ENCODE results near the gene THADA. TPM values are rescaled to one million over a fixed set of nuclear protein-coding genes. Genes with fewer than 3 reads are reported as not detected.

Gene THADA
- total RNA-seq, 2 experiments from 2014 or later = 26.2 to 32.2 TPM

GRCh38 chr2:43207553-43208300 lies 388.1 kb downstream of the THADA start:
- Mint-ChIP-seq H3K27ac (no peak overlapping the region), H3K4me1 (peaks cover 42% of the 10 kb centered on the region), H3K9me3 (no peaks in the 10 kb centered on the region), H3K4me3 (no peak overlapping the region), H3K36me3 (ENCODE audit: low read depth) (peaks cover 3% of the 10 kb centered on the region), H3K27me3 (no peaks in the 10 kb centered on the region)
- CTCF ChIA-PET = interaction anchor here (0.6 to 29.8 kb wide), 7 partner anchors 9 to 75 kb away, joined by 3 to 525 read pairs (median 4); no protein-coding TSS in a partner anchor
- no peak for DNase-seq
- POLR2A ChIA-PET = no interaction called here

DNA sequence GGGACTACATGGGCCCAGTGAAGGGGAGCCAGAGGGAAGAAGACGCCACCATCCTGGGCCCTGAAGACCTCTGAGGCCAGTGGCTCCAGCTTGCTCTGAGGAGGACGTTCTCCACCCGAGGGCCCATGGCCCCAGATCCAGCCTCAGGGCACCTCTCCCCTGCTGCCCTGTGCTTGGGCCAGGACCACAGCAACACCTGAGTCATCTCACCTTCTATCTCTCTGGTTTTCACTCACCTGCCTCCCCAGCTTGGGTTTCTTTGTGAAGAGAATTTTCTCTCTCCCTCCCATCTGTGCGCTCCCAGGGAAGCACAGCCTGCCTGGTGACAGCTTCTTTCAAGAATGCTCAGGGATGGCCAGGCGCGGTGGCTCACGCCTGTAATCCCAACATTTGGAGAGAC lies 389.2 kb downstream of the THADA start:
- Mint-ChIP-seq H3K27me3 (no peaks in the 10 kb centered on the region), H3K4me1 (peaks cover 43% of the 10 kb centered on the region), H3K4me3 (no peak overlapping the region), H3K27ac (no peak overlapping the region), H3K36me3 (ENCODE audit: low read depth) (peaks cover 2% of the 10 kb centered on the region), H3K9me3 (no peaks in the 10 kb centered on the region)
- ChIA-PET POLR2A (no interaction called here), CTCF (interaction anchor here (0.6 to 29.8 kb wide), 4 partner anchors 10 to 74 kb away, joined by 4 to 525 read pairs (median 6); no protein-coding TSS in a partner anchor)
- no peak for DNase-seq

GRCh38 chr2:43203373-43203772 lies 392.5 kb downstream of the THADA start:
- no peak overlapping the region for H3K4me3 Mint-ChIP-seq
- no peaks in the 10 kb centered on the region for H3K27me3 Mint-ChIP-seq
- H3K4me1 Mint-ChIP-seq = peaks cover 29% of the 10 kb centered on the region
- ChIA-PET POLR2A (interaction anchor here (0.6 kb wide), 1 partner anchor 15 kb away, joined by 3 read pairs; no protein-coding TSS in a partner anchor), CTCF (interaction anchor here (1.0 to 29.8 kb wide), 7 partner anchors 9 to 71 kb away, joined by 3 to 525 read pairs (median 4); no protein-coding TSS in a partner anchor)
- no peak overlapping the region for H3K27ac Mint-ChIP-seq
- peaks cover 2% of the 10 kb centered on the region for H3K36me3 Mint-ChIP-seq (ENCODE audit: low read depth)
- no peaks in the 10 kb centered on the region for H3K9me3 Mint-ChIP-seq
- no peak for DNase-seq

DNA sequence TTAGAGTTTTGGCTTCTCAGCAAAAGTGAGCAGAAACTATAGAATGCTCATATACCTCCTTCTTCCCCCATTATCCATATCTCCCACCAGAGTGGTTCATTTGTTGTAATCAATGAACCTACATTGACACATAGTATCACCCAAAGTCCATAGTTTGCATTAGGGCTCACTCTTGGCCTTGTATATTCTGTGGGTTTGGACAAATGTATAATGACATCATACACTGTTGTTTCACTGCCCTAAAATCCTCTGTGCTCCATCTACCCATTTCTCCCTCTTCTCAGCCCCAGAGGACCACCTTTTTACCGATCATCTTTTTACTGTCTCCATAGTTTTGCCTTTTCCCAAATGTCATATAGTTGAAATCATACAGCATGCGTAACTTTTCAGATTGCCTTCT lies 393.5 kb downstream of the THADA start:
- ChIA-PET POLR2A (no interaction called here), CTCF (interaction anchor here (0.7 to 29.8 kb wide), 7 partner anchors 8 to 229 kb away, joined by 3 to 525 read pairs (median 4); no protein-coding TSS in a partner anchor)
- H3K9me3 Mint-ChIP-seq = peaks cover 2% of the 10 kb centered on the region
- peaks cover 4% of the 10 kb centered on the region for H3K36me3 Mint-ChIP-seq (ENCODE audit: low read depth)
- no peak overlapping the region for H3K27ac Mint-ChIP-seq
- H3K4me3 Mint-ChIP-seq = no peak overlapping the region
- DNase-seq = no peak
- peaks cover 26% of the 10 kb centered on the region for H3K4me1 Mint-ChIP-seq
- no peaks in the 10 kb centered on the region for H3K27me3 Mint-ChIP-seq

DNA sequence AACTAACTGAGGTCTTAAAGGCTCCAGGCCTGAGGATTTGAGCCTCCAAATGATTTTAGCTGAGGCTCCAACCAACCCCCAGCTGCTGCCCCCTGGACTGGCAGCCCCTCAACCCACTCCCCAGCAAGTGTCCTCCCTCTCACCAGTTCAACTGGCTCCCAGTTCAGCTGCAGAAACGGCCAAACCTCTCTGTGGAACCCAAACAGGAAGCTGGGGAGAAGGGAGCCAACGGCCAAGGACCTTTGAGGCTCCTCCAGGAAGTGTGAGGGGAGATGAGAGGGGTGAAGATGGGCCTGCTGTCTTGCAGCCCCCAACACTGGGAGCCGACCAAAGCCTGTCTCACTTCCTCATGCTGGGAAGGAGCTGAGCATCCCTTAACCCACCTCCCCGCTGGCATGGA lies 394.3 kb downstream of the THADA start:
- no peaks in the 10 kb centered on the region for H3K27me3 Mint-ChIP-seq
- H3K27ac Mint-ChIP-seq = peak overlapping the region; percentile 46
- no peak overlapping the region for H3K4me3 Mint-ChIP-seq
- ChIA-PET CTCF (interaction anchor here (0.8 to 4.3 kb wide), 5 partner anchors 10 to 32 kb away, joined by 3 to 17 read pairs (median 4); no protein-coding TSS in a partner anchor), POLR2A (no interaction called here)
- peaks cover 9% of the 10 kb centered on the region for H3K36me3 Mint-ChIP-seq (ENCODE audit: low read depth)
- DNase-seq = no peak
- peaks cover 34% of the 10 kb centered on the region for H3K4me1 Mint-ChIP-seq
- peaks cover 6% of the 10 kb centered on the region for H3K9me3 Mint-ChIP-seq

DNA sequence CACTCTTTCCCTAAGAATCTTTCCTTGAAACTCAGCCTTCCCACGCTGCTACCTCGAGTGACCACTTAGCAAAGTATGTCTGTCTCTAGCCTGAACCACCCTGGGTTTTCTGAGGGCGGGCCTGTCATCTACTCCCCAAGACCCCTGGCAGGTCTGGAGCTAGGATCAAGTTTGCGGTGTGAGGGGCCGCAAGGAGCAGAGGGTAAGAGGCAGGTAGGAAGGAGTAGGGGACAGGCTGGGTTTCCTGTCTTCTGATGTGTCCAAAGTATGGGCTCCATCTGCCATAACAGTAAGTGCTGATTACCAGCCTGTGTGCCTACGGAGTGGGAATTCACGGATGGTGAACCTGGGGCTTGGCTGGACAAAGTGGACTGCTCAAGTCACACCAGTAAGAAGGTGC lies 394.8 kb downstream of the THADA start:
- Mint-ChIP-seq H3K27ac (peak overlapping the region; percentile 46), H3K9me3 (peaks cover 7% of the 10 kb centered on the region), H3K4me1 (peaks cover 35% of the 10 kb centered on the region), H3K4me3 (no peak overlapping the region), H3K27me3 (no peaks in the 10 kb centered on the region), H3K36me3 (ENCODE audit: low read depth) (peaks cover 10% of the 10 kb centered on the region)
- no peak for DNase-seq
- ChIA-PET POLR2A (no interaction called here), CTCF (interaction anchor here (1.1 to 4.3 kb wide), 4 partner anchors 12 to 24 kb away, joined by 3 to 17 read pairs (median 4); no protein-coding TSS in a partner anchor)

DNA sequence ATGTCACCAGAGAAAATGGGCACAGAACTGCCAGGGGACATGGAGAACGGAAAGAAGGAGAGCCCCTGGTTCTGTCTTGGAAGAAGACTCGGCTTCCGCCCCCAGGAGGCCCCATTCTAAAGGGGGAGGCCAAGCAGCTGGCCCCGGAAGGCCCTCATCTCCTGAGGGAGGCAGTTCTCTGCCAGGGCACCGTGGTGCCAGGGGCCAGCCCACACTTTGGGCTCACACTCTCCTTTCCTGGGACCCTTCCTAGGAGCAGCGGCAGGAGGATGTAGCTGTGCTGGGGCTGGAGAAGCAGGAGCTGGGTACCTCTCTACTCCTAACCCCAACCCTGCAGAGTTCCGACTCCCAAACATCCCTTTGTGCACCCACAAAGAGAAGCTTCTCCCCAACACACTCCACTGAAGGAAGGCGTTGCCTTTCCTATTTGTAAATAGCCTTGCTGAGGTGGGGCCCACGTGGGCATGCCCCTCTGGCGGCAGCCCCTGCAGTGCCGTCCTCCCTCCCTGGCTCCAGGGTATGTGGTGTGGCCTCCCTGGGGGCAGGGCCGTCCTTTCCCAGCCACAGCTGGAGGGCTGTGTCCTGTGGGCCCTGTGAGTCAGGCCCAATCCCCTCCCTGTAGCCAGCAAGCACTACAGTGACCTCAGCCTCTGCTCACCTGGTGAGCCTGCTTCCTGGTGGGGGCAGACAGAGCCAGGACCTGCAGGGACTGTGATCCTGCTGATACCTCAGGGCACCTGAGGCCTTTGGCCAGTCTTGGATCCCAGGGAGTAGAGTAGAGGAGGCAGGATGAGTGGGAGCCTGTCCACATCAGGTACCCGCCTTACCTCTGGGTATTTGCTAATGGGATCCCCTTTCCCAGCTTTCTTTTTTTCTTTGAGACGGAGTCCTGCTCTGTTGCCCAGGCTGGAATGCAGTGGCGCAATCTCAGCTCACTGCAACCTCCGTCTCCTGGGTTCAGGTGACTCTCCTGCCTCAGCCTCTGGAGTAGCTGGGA lies 396.0 kb downstream of the THADA start:
- H3K36me3 Mint-ChIP-seq (ENCODE audit: low read depth) = peaks cover 10% of the 10 kb centered on the region
- peaks cover 43% of the 10 kb centered on the region for H3K4me1 Mint-ChIP-seq
- POLR2A ChIA-PET = interaction anchor here (0.6 kb wide), 1 partner anchor 188 kb away, joined by 6 read pairs; no protein-coding TSS in a partner anchor
- no peak overlapping the region for H3K27ac Mint-ChIP-seq
- H3K27me3 Mint-ChIP-seq = no peaks in the 10 kb centered on the region
- CTCF ChIA-PET = interaction anchor here (0.9 to 1.5 kb wide), 4 partner anchors 13 to 67 kb away, joined by 3 to 5 read pairs (median 4); no protein-coding TSS in a partner anchor
- no peak for DNase-seq
- H3K4me3 Mint-ChIP-seq = no peak overlapping the region
- peaks cover 7% of the 10 kb centered on the region for H3K9me3 Mint-ChIP-seq

DNA sequence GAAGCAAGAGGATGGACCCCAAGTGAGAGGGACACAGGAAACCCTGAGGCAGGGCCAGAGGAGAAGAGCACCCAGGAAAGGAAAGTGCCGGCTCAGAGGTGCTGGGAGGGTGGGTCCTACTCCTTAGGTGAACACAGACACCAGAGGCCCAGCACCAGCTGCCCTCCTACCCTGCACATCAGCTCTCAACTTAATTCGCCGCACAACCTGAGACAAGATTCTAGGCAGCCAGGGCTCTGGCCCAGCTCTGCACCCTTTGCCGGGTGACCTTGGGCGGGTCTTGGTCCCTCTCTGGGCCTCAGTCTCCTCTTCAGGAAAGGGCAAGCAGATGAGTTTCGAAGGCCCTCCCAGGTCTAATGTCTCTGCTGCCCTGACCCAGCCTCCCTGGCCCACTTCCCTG lies 397.6 kb downstream of the THADA start:
- Mint-ChIP-seq H3K27me3 (no peaks in the 10 kb centered on the region), H3K4me3 (no peak overlapping the region), H3K4me1 (peaks cover 56% of the 10 kb centered on the region), H3K27ac (no peak overlapping the region), H3K36me3 (ENCODE audit: low read depth) (peaks cover 12% of the 10 kb centered on the region), H3K9me3 (peaks cover 7% of the 10 kb centered on the region)
- POLR2A ChIA-PET = no interaction called here
- no peak for DNase-seq
- CTCF ChIA-PET = interaction anchor here (2.1 kb wide), 1 partner anchor 9 kb away, joined by 8 read pairs; no protein-coding TSS in a partner anchor

GRCh38 chr2:43197588-43197896 lies 398.3 kb downstream of the THADA start:
- H3K27ac Mint-ChIP-seq = peak overlapping the region; percentile 90
- no peaks in the 10 kb centered on the region for H3K27me3 Mint-ChIP-seq
- peaks cover 7% of the 10 kb centered on the region for H3K9me3 Mint-ChIP-seq
- H3K4me3 Mint-ChIP-seq = no peak overlapping the region
- ChIA-PET POLR2A (no interaction called here), CTCF (interaction anchor here (1.6 to 2.1 kb wide), 3 partner anchors 10 to 28 kb away, joined by 4 to 8 read pairs (median 4); no protein-coding TSS in a partner anchor)
- peaks cover 12% of the 10 kb centered on the region for H3K36me3 Mint-ChIP-seq (ENCODE audit: low read depth)
- DNase-seq = no peak
- peaks cover 63% of the 10 kb centered on the region for H3K4me1 Mint-ChIP-seq

DNA sequence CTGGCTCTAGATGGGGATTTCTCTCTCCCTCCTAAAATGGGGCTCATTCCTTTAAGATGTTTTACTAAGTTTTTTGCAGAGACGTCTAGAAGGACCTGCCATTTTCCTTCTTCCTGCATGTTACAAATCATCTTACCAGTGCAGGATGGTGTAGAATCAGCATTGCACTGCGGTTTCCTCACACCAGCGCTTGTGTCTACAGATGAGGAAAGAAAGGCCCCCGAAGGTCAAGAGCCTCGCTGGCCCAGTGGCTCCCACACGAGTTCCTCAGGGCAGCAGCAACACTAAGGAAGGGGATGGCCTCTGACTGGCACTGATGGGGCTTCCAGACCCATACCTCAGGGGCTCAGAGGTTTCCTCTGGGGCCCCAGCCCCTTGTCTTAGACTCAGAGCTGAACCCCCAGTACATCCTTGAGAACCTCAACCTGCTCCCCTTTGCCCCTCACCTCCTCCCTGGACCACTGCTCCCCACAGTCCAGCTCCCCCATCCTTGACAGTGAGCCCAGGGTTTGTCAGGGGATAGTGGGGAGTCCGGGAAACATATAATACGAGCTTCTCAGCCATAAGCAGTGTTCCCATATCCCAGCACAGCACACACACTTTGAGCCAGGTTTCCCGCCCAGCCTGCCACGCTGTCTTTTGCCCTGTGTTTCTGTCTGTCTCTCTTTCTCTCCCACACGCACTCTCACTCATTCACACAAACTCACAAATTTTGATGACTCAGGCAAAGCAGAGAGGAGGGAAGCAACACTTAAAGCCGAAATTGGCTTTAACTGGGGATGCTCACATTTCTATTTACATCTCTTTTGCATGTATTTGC lies 398.9 kb downstream of the THADA start:
- Mint-ChIP-seq H3K4me3 (peak overlapping the region; percentile 18), H3K4me1 (peaks cover 64% of the 10 kb centered on the region), H3K27ac (peak overlapping the region; percentile 90), H3K27me3 (no peaks in the 10 kb centered on the region), H3K36me3 (ENCODE audit: low read depth) (peaks cover 12% of the 10 kb centered on the region), H3K9me3 (peaks cover 7% of the 10 kb centered on the region)
- CTCF ChIA-PET = interaction anchor here (0.8 to 2.1 kb wide), 5 partner anchors 10 to 34 kb away, joined by 3 to 8 read pairs (median 4); no protein-coding TSS in a partner anchor
- DNase-seq = no peak
- POLR2A ChIA-PET = no interaction called here

DNA sequence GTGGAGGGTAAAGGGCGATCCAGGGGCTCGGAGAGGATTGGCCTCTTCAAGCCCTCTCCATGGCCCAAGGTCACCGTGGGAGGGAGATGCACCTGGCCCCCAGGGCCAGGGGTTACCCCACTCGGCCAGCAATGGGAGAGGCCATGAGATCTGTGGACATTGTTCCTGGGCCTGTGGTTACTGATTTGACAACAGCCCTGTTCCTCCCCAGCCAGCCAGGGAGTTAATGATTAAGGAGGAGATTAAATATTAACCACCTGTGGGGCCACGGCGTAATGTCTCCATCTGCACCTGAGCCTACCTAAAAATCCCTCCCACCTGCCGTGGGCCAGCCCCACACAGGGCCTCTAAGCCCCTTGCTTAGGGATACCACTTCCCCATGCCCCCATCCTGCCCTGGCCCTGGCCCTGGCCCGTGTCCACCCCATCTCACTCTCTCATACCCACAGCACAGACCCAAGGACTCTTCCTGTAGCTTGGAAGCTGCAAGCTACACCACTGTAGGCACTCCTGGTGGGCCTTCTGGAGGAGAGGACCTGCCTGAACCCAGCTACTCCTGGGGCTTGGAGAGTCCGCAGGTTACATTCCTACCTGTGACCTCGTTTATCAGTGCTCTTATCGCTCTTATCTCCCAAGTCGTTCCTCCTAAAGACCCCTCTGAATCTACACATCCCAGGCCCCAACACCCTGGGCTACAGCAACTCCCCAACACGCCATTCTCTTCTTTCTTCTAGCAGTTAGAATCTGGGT lies 401.5 kb downstream of the THADA start:
- H3K27ac Mint-ChIP-seq = peak overlapping the region; percentile 96
- ChIA-PET POLR2A (interaction anchor here (0.6 to 1.8 kb wide), 2 partner anchors 25 to 32 kb away, joined by 4 to 6 read pairs; partner anchors contain the start of gene ZFP36L2), CTCF (interaction anchor here (0.7 to 4.5 kb wide), 5 partner anchors 9 to 30 kb away, joined by 3 to 28 read pairs (median 4); no protein-coding TSS in a partner anchor)
- H3K4me1 Mint-ChIP-seq = peaks cover 59% of the 10 kb centered on the region
- H3K27me3 Mint-ChIP-seq = no peaks in the 10 kb centered on the region
- peaks cover 11% of the 10 kb centered on the region for H3K36me3 Mint-ChIP-seq (ENCODE audit: low read depth)
- peak overlapping the region; percentile 90 for H3K4me3 Mint-ChIP-seq
- H3K9me3 Mint-ChIP-seq = peaks cover 7% of the 10 kb centered on the region
- DNase-seq = no peak
